Measurements from ENCODE around the gene ODC1.

The ODC1 gene

GRCh38 chr2:10400568-10400977 lies 47.6 kb downstream of the ODC1 start:
- no peak for DNase-seq (ENCODE audit: low spot score)

GRCh38 chr2:10400002-10400401 lies 48.1 kb downstream of the ODC1 start:
- DNase-seq (ENCODE audit: low spot score): no peak

- DNase-seq (ENCODE audit: low spot score): no peak
These were observed 48.8 kb downstream of the ODC1 start for GRCh38 chr2:10399358-10399757.

- no peak for DNase-seq (ENCODE audit: low spot score)
These were observed 49.6 kb downstream of the ODC1 start for GRCh38 chr2:10398496-10398895.

GRCh38 chr2:10397878-10398277 lies 50.2 kb downstream of the ODC1 start:
- DNase-seq (ENCODE audit: low spot score): no peak

GRCh38 chr2:10397297-10397875 lies 50.7 kb downstream of the ODC1 start:
- DNase-seq (ENCODE audit: low spot score): no peak

GRCh38 chr2:10396464-10396863 lies 51.7 kb downstream of the ODC1 start:
- no peak for DNase-seq (ENCODE audit: low spot score)

GRCh38 chr2:10395893-10396292 lies 52.2 kb downstream of the ODC1 start:
- DNase-seq (ENCODE audit: low spot score): no peak

- DNase-seq (ENCODE audit: low spot score): no peak
These were observed 54.5 kb downstream of the ODC1 start for GRCh38 chr2:10393640-10393982.

GRCh38 chr2:10392951-10393639 lies 55.0 kb downstream of the ODC1 start:
- no peak for DNase-seq (ENCODE audit: low spot score)

GRCh38 chr2:10392548-10392947 lies 55.6 kb downstream of the ODC1 start:
- DNase-seq (ENCODE audit: low spot score): no peak

- DNase-seq (ENCODE audit: low spot score): no peak
These were observed 56.0 kb downstream of the ODC1 start for GRCh38 chr2:10392100-10392499.

GRCh38 chr2:10390369-10390801 lies 57.7 kb downstream of the ODC1 start:
- DNase-seq (ENCODE audit: low spot score): no peak

Data from globus pallidus (tissue), 1 donor.